Measurements from ENCODE around the gene RALGAPA1.

- no peak for TF ChIP-seq CTCF (IDR thresholded peaks at IDR 0.05; ENCODE audit: low read depth, low read length, poor library complexity, severe bottlenecking)
- no peak for TF ChIP-seq EZH2phosphoT487 (IDR thresholded peaks at IDR 0.05; ENCODE audit: borderline replicate concordance, low read length)
Observed at GRCh38 chr14:35689000-35689460, 120.1 kb downstream of the RALGAPA1 start.

All from DOHH2 (cell line).